ENCODE measurements around the gene ERGIC1.

Gene ERGIC1

GRCh38 chr5:172866378-172866777 lies 32.3 kb downstream of the ERGIC1 start:
- no peak for DNase-seq (ENCODE audit: low spot score)

- no peak for DNase-seq (ENCODE audit: low spot score)
Observed at GRCh38 chr5:172866802-172867748, 33.0 kb downstream of the ERGIC1 start.

GRCh38 chr5:172867761-172868435 lies 33.8 kb downstream of the ERGIC1 start:
- no peak for DNase-seq (ENCODE audit: low spot score)

GRCh38 chr5:172868436-172868923 lies 34.4 kb downstream of the ERGIC1 start:
- DNase-seq (ENCODE audit: low spot score) = peak; percentile 96

- DNase-seq (ENCODE audit: low spot score) = peak; percentile 95
Observed at GRCh38 chr5:172868924-172869591, 35.0 kb downstream of the ERGIC1 start.

GRCh38 chr5:172869691-172870090 lies 35.6 kb downstream of the ERGIC1 start:
- DNase-seq (ENCODE audit: low spot score) = no peak

GRCh38 chr5:172870291-172870714 lies 36.3 kb downstream of the ERGIC1 start:
- peak; percentile 97 for DNase-seq (ENCODE audit: low spot score)

- no peak for DNase-seq (ENCODE audit: low spot score)
Observed at GRCh38 chr5:172870715-172871461, 36.8 kb downstream of the ERGIC1 start.

- no peak for DNase-seq (ENCODE audit: low spot score)
Observed at GRCh38 chr5:172871536-172871935, 37.5 kb downstream of the ERGIC1 start.

- DNase-seq (ENCODE audit: low spot score) = no peak
Observed at GRCh38 chr5:172871982-172872381, 37.9 kb downstream of the ERGIC1 start.

- DNase-seq (ENCODE audit: low spot score) = no peak
Observed at GRCh38 chr5:172872997-172873491, 39.0 kb downstream of the ERGIC1 start.

GRCh38 chr5:172873513-172873912 lies 39.5 kb downstream of the ERGIC1 start:
- no peak for DNase-seq (ENCODE audit: low spot score)

- DNase-seq (ENCODE audit: low spot score) = no peak
Observed at GRCh38 chr5:172874647-172875504, 40.8 kb downstream of the ERGIC1 start.

- DNase-seq (ENCODE audit: low spot score) = peak; percentile 73
Observed at GRCh38 chr5:172875505-172876279, 41.6 kb downstream of the ERGIC1 start.

GRCh38 chr5:172876578-172876977 lies 42.5 kb downstream of the ERGIC1 start:
- DNase-seq (ENCODE audit: low spot score) = no peak

GRCh38 chr5:172877466-172878260 lies 43.6 kb downstream of the ERGIC1 start:
- DNase-seq (ENCODE audit: low spot score) = no peak

GRCh38 chr5:172878585-172878932 lies 44.5 kb downstream of the ERGIC1 start:
- no peak for DNase-seq (ENCODE audit: low spot score)

GRCh38 chr5:172878933-172879752 lies 45.1 kb downstream of the ERGIC1 start:
- DNase-seq (ENCODE audit: low spot score) = no peak
